Measurements from ENCODE around the gene HEPACAM2.

- TF ChIP-seq POLR2AphosphoS5 (IDR thresholded peaks at IDR 0.05; ENCODE audit: low read depth, low read length), result no peak
- TF ChIP-seq POLR2A (IDR thresholded peaks at IDR 0.05; ENCODE audit: low read depth, low read length), result no peak
Observed at GRCh38 chr7:93265220-93265619, 39.0 kb upstream of the HEPACAM2 start.

Data from GM12892 (cell line).